SU-DHL-6 (cell line): ENCODE data around the gene PYROXD2.

Experiments
- EZH2phosphoT487 ChIP-seq: fragments of 200-600 bp; sonication (generic), shearing (Covaris generic); conservative IDR thresholded peaks from 2 replicates; pipeline ENCODE4 v1.6.1; 2018; ENCODE audit warnings: mild to moderate bottlenecking, antibody characterized with exemption, low read length, moderate library complexity, mixed read lengths
- TF ChIP-seq, protein P1 (sequence below): fragments of 200-600 bp; sonication (generic); IDR thresholded peaks from one replicate; pipeline ENCODE4 v1.5.1; 2017; ENCODE audit warnings: antibody characterized with exemption, mild to moderate bottlenecking, low read length, moderate library complexity; ENCODE audit not compliant: insufficient read depth, poor library complexity, severe bottlenecking

DNA sequence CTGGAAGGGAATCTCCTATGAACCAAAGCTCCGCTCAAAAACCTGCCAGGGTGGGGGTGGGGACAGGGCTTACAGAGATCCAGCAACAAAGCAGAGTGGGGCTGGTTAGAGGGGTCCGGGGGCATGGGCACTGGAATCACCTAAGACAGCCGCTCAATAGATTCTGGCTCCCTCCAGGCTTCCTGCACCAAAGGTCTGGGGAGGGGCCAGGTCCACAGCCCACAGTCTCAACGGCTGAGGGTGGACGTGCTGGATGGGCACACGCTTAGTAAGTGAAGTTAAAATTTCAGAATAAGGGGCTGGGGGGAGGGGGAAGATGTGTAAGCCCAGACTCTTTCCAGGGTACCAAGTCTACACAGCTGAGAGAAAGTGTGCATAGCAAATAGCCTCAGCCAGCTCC lies 31.1 kb downstream of the PYROXD2 start:
- TF ChIP-seq, protein P1, sequence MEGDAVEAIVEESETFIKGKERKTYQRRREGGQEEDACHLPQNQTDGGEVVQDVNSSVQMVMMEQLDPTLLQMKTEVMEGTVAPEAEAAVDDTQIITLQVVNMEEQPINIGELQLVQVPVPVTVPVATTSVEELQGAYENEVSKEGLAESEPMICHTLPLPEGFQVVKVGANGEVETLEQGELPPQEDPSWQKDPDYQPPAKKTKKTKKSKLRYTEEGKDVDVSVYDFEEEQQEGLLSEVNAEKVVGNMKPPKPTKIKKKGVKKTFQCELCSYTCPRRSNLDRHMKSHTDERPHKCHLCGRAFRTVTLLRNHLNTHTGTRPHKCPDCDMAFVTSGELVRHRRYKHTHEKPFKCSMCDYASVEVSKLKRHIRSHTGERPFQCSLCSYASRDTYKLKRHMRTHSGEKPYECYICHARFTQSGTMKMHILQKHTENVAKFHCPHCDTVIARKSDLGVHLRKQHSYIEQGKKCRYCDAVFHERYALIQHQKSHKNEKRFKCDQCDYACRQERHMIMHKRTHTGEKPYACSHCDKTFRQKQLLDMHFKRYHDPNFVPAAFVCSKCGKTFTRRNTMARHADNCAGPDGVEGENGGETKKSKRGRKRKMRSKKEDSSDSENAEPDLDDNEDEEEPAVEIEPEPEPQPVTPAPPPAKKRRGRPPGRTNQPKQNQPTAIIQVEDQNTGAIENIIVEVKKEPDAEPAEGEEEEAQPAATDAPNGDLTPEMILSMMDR, result no peak
- TF ChIP-seq EZH2phosphoT487, result no peak
